Thyroid gland (tissue), 4 donors: ENCODE data around the gene ACKR4.

Experiments
- POLR2A ChIP-seq, 2 donors: fragments of 450-650 bp; IDR thresholded peaks; one replicate each; pipeline ENCODE4 v1.6.1; 2017; ENCODE audit warnings: antibody characterized with exemption in 2 of 2, mild to moderate bottlenecking in 2 of 2, moderate library complexity in 1 of 2
- TF ChIP-seq, protein P1 (sequence below), 6 experiments: fragments of 200-600 bp in 3 of 6; fragments of 450-650 bp in 3 of 6; sonication (generic) in 3 of 6; IDR thresholded peaks; one replicate each; pipeline ENCODE4 v1.5.1; 2016 to 2019; ENCODE audit warnings: antibody characterized with exemption in 6 of 6, mild to moderate bottlenecking in 2 of 6, inconsistent platforms in 1 of 6, moderate library complexity in 1 of 6

DNA sequence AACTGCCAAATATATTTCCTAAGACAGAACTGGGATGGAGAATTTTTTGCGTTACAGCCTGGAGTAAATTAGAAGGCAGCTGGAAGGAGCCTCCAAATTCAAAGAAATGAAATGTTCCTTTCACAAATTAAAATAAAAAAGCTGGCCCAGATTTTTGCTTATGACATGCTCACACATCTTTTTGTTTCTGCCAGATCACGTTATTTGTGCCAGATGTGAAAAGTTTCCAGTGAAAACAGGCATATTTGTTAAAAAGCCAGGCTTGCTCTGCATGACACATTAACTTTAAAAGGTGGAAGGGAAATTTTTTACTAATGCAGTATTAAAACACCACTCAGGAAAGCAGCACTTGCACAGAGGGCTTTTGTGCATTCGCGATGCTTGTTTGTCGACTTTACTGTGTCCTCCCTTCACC is 23.3 kb upstream of the ACKR4 start:
- TF ChIP-seq, protein P1, sequence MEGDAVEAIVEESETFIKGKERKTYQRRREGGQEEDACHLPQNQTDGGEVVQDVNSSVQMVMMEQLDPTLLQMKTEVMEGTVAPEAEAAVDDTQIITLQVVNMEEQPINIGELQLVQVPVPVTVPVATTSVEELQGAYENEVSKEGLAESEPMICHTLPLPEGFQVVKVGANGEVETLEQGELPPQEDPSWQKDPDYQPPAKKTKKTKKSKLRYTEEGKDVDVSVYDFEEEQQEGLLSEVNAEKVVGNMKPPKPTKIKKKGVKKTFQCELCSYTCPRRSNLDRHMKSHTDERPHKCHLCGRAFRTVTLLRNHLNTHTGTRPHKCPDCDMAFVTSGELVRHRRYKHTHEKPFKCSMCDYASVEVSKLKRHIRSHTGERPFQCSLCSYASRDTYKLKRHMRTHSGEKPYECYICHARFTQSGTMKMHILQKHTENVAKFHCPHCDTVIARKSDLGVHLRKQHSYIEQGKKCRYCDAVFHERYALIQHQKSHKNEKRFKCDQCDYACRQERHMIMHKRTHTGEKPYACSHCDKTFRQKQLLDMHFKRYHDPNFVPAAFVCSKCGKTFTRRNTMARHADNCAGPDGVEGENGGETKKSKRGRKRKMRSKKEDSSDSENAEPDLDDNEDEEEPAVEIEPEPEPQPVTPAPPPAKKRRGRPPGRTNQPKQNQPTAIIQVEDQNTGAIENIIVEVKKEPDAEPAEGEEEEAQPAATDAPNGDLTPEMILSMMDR (IDR thresholded peaks at IDR 0.05), result no peak
- no peak for TF ChIP-seq POLR2A (IDR thresholded peaks at IDR 0.05)
